GM18499 (cell line): Measurements from ENCODE around the gene UHRF1.

Experiments used
- ATAC-seq: cut with Tn5 transposase; IDR thresholded peaks from one replicate; pipeline ENCODE4 v1.9.1; 2021; ENCODE audit warnings: moderate number of reproducible peaks; ENCODE audit not compliant: insufficient read depth, unreplicated experiment

UHRF1 gene

GRCh38 chr19:4985551-4985991 lies 76.3 kb downstream of the UHRF1 start:
- ATAC-seq: no peak

- ATAC-seq: no peak
Measured at GRCh38 chr19:4986056-4986455, 76.8 kb downstream of the UHRF1 start.

DNA sequence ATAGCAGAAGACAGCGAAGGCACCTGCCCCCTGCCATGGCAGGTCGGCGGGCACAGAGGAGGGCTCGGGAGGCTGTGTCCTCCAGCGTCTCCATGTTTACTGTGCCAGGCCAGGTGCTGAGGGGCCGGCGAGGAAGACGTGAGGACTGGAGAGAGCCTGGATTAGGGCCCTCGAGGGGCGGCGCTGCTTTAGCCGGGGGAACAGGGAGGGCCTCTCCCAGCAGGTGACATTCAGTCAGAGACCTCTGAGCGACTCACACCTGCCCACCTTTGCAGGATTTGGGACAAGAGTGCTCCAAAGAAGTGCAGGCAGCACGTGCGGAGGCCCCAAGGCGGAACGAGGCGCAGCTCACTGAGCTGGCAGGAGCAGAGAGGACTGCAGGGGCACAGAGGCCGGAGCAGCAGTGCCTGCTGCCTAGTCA lies 77.2 kb downstream of the UHRF1 start:
- ATAC-seq: no peak

- ATAC-seq: no peak
Measured at GRCh38 chr19:4987256-4987655, 78.0 kb downstream of the UHRF1 start.

GRCh38 chr19:4987692-4988370 lies 78.5 kb downstream of the UHRF1 start:
- no peak for ATAC-seq

GRCh38 chr19:4988770-4989251 lies 79.5 kb downstream of the UHRF1 start:
- ATAC-seq: no peak

DNA sequence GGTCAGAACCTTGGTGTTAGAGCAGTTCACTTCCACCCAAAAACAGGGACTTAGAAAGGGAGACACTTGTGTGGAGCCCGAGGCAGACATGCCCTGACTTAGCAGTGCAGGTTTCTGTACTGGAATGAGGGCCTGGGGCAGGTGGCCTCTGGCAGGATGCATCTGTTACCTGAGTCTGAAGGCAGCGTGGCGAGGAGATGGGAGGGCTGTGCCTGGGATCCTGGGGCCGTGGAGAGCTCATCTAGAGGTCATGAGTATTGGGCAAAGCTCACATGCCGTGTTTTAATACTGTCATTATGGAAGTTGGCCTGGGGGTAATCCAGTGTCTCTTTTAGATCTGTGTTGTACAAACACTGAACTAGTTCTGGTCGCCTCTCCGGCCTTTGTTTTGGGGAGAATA lies 81.0 kb downstream of the UHRF1 start:
- ATAC-seq: no peak

GRCh38 chr19:4991538-4991937 lies 82.2 kb downstream of the UHRF1 start:
- no peak for ATAC-seq

DNA sequence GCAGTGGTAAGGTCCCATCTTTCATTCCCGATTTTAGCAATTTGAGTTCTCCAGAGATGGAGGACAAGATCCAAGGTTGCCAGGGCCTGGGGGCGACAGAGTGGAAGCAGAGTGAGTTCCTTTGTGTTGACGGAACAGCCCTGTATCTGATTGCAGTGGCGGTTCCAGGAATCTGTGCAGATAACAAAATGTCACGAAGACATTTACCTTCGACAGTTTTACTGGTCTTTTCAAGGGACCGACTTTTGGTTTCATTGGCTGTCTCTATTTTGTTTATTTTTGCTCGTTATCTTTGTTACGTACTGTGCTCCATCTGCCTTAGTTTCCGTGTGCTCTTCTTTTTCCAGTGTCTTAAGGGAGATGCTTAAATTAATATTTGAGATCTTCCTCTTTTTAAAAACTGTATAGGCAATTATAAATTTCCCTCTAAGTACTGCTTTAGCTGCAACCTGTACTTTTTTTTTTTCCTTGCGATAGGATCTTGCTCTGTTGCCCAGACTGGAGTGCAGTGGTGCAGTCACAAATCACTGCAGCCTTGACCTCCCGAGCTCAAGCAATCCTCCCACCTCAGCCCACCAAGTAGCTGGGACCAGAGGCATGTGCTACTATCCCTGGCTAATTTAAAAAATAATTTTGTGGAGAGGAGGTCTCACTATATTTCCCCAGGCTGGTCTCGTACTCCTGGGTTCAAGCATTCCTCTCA lies 82.8 kb downstream of the UHRF1 start:
- no peak for ATAC-seq

GRCh38 chr19:4993683-4994082 lies 84.4 kb downstream of the UHRF1 start:
- no peak for ATAC-seq

- ATAC-seq: no peak
Measured at GRCh38 chr19:4996701-4997100, 87.4 kb downstream of the UHRF1 start.

DNA sequence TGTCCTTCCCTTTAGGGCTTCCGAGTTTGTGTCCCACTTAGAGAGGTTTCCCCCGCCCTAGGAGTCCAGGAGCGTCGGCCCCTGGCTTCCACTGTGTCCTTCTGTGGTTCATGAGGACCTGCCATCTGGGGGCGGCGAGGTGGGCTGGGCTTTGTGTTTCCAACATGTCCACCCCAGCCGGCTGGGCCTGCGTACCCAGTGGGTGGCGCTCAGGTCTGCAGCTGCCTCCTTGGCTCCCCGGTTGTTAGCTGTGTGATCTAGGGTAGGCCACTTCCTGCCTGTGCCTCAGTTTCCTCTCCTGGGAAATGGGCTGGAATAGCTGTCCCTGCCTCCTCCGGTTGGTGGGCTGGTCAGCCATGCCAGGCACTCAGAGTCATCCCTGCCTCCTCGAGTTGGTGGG lies 88.0 kb downstream of the UHRF1 start:
- no peak for ATAC-seq

- ATAC-seq: no peak
Measured at GRCh38 chr19:5000120-5000611, 90.9 kb downstream of the UHRF1 start.

GRCh38 chr19:5001615-5002014 lies 92.3 kb downstream of the UHRF1 start:
- no peak for ATAC-seq

GRCh38 chr19:5002143-5002542 lies 92.8 kb downstream of the UHRF1 start:
- no peak for ATAC-seq

DNA sequence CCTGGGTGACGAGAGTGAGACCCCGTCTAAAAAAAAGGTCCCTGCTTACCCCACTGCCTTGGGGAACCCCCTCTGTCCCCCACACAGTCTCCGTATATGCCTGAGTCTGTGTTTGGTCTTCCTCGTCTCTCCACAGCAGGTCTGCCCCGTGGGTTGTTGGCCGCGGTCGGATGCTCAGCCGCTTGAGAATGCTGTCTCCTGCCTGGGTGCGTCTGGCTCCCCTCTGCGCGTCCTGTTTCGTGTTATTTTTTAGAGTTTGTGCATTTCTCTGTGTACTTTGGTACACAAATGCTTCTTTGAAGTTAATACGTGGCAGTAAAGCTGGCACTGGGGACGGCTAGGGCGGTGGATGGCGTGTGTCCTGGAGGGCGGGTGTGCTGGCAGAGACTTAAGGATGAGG lies 94.5 kb downstream of the UHRF1 start:
- ATAC-seq: no peak

GRCh38 chr19:5005096-5005495 lies 95.8 kb downstream of the UHRF1 start:
- ATAC-seq: no peak

- no peak for ATAC-seq
Measured at GRCh38 chr19:5006201-5006600, 96.9 kb downstream of the UHRF1 start.

DNA sequence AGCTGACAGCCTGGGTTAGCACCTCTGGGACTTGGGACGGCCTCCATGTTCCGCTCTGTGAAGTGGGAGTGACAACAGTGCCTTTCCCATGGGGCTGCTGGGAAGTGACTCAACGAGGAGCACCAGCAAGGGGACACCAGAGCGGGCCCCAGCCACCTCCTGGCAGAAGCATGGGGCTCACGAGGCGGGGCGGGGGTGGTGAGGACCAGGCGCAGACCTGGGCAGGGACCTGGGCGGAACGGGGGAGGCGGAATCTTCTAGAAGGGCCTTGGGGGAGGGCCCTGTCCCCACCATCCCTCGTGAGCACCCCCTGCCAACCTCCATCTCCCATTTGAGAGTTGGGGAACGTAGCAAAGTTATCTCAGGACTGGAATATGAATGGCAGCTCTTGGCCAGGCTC lies 97.5 kb downstream of the UHRF1 start:
- no peak for ATAC-seq
